ENCODE data around the gene DACH1. TPM values are rescaled to one million over a fixed set of nuclear protein-coding genes. Genes with fewer than 3 reads are reported as not detected.

The DACH1 gene
- total and polyA plus RNA-seq, 2 donors (not counting 3 experiments of a cell fraction or from before 2014, with no cell fraction given): 8.6 to 28.3 TPM

DNA sequence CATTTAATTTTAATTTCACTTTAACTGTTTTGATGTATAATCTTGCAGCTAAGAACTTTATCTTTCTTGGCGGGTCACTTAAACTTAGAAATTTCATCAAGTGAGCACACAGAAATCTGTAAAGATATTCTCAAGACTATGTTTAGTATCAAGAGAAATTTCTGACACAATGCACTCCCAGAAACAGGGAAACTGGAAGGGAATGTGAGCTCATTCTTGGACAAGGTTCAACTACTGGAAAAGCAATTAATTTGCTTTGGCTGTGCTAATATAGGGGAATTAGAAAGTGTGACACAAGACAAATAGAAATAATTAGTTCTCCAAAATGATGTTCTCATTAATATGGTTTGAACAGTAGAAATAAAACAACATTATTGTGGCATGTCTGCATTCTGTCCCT is 402.3 kb downstream of the DACH1 start:
- BruUV-seq (replicated peaks): no TSS peak
- no peaks in the 10 kb centered on the region for H3K9me1 ChIP-seq (replicated peaks; ENCODE audit: control insufficient read depth, extremely low read depth, insufficient read depth, low read length)
- no peaks in the 10 kb centered on the region for H3K79me2 ChIP-seq (ENCODE audit: control insufficient read depth, insufficient read depth, low read length)
- TF ChIP-seq MYC (IDR thresholded peaks at IDR 0.05; ENCODE audit: low read depth, low read length) (no peak), EZH2 (IDR thresholded peaks at IDR 0.05; ENCODE audit: borderline replicate concordance, low read depth, low read length, severe bottlenecking) (no peak), POLR2A (IDR thresholded peaks at IDR 0.05; ENCODE audit: low read depth, low read length) (no peak), JUN (IDR thresholded peaks at IDR 0.05; ENCODE audit: borderline replicate concordance, insufficient read depth, insufficient read length, low read depth) (no peak), GATA2 (IDR thresholded peaks at IDR 0.05; ENCODE audit: insufficient read depth, insufficient read length, low read depth, low read length) (no peak), POLR2AphosphoS5 (IDR thresholded peaks at IDR 0.05; ENCODE audit: insufficient read depth, low read depth, low read length) (no peak), FOS (IDR thresholded peaks at IDR 0.05; ENCODE audit: borderline replicate concordance, insufficient read depth, low read length) (no peak)
- TF ChIP-seq, protein P1, sequence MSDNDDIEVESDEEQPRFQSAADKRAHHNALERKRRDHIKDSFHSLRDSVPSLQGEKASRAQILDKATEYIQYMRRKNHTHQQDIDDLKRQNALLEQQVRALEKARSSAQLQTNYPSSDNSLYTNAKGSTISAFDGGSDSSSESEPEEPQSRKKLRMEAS (IDR thresholded peaks at IDR 0.05; ENCODE audit: insufficient read depth, insufficient read length): no peak
- TF ChIP-seq, protein P2, sequence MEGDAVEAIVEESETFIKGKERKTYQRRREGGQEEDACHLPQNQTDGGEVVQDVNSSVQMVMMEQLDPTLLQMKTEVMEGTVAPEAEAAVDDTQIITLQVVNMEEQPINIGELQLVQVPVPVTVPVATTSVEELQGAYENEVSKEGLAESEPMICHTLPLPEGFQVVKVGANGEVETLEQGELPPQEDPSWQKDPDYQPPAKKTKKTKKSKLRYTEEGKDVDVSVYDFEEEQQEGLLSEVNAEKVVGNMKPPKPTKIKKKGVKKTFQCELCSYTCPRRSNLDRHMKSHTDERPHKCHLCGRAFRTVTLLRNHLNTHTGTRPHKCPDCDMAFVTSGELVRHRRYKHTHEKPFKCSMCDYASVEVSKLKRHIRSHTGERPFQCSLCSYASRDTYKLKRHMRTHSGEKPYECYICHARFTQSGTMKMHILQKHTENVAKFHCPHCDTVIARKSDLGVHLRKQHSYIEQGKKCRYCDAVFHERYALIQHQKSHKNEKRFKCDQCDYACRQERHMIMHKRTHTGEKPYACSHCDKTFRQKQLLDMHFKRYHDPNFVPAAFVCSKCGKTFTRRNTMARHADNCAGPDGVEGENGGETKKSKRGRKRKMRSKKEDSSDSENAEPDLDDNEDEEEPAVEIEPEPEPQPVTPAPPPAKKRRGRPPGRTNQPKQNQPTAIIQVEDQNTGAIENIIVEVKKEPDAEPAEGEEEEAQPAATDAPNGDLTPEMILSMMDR (IDR thresholded peaks at IDR 0.05; ENCODE audit: extremely low read depth in 1 of 2, insufficient read depth in 1 of 2, low read depth in 1 of 2, low read length in 2 of 2): no peak
- no peaks in the 10 kb centered on the region for H3K4me1 ChIP-seq (ENCODE audit: control insufficient read depth, extremely low read depth, insufficient read depth, low read length)
- no peaks in the 10 kb centered on the region for H4K20me1 ChIP-seq (replicated peaks; ENCODE audit: control insufficient read depth, extremely low read depth, insufficient read depth, low read length)
- dilution Hi-C loops (cut with MboI; ENCODE audit: extremely low pct_ligation_motif_present, low sequenced_read_pairs): no loop called here
- no peak overlapping the region for H2AFZ ChIP-seq (ENCODE audit: low read depth, low read length)
- H3K27me3 ChIP-seq (ENCODE audit: control insufficient read depth in 2 of 2, insufficient read depth in 2 of 2, low read length in 2 of 2): no peaks in the 10 kb centered on the region
- no peak overlapping the region for H3K9ac ChIP-seq (replicated peaks; ENCODE audit: extremely low read depth, insufficient read depth, low read length)
- CTCF ChIA-PET: no interaction called here
- H3K4me3 ChIP-seq (replicated peaks in 1 of 3; ENCODE audit: insufficient read depth in 1 of 3, low read depth in 1 of 3, low read length in 3 of 3): no peak overlapping the region
- no peak for FAIRE-seq
- peak; percentile 42 for DNase-seq (ENCODE audit: low read depth, low spot score)
- POLR2A ChIA-PET: no interaction called here
- H3K9me3 ChIP-seq (replicated peaks; ENCODE audit: control insufficient read depth, insufficient read depth, low read length): no peaks in the 10 kb centered on the region
- H3K27ac ChIP-seq (ENCODE audit: insufficient read depth, low read depth, low read length): no peak overlapping the region
- no peak overlapping the region for H3K4me2 ChIP-seq (ENCODE audit: insufficient read depth, low read length)
- intact Hi-C loops (cut with micrococcal nuclease): no loop called here
- no peaks in the 10 kb centered on the region for H3K36me3 ChIP-seq (ENCODE audit: control insufficient read depth in 2 of 2, extremely low read depth in 1 of 2, insufficient read depth in 2 of 2, low read length in 2 of 2)

All from endothelial cell of umbilical vein (primary cell).